A204.1 (cell line): Measurements from ENCODE around the gene SETDB2.
A peak's percentile ranks its signal among the peaks of the same experiment; 100 is the strongest.

Experiments used
- FAIRE-seq: peaks from 2 replicates; lab custom pipeline; 2012; peaks lifted over from hg19 to GRCh38; lab: Jason Lieb, UNC

Gene SETDB2, protein sequence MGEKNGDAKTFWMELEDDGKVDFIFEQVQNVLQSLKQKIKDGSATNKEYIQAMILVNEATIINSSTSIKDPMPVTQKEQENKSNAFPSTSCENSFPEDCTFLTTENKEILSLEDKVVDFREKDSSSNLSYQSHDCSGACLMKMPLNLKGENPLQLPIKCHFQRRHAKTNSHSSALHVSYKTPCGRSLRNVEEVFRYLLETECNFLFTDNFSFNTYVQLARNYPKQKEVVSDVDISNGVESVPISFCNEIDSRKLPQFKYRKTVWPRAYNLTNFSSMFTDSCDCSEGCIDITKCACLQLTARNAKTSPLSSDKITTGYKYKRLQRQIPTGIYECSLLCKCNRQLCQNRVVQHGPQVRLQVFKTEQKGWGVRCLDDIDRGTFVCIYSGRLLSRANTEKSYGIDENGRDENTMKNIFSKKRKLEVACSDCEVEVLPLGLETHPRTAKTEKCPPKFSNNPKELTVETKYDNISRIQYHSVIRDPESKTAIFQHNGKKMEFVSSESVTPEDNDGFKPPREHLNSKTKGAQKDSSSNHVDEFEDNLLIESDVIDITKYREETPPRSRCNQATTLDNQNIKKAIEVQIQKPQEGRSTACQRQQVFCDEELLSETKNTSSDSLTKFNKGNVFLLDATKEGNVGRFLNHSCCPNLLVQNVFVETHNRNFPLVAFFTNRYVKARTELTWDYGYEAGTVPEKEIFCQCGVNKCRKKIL

DNA sequence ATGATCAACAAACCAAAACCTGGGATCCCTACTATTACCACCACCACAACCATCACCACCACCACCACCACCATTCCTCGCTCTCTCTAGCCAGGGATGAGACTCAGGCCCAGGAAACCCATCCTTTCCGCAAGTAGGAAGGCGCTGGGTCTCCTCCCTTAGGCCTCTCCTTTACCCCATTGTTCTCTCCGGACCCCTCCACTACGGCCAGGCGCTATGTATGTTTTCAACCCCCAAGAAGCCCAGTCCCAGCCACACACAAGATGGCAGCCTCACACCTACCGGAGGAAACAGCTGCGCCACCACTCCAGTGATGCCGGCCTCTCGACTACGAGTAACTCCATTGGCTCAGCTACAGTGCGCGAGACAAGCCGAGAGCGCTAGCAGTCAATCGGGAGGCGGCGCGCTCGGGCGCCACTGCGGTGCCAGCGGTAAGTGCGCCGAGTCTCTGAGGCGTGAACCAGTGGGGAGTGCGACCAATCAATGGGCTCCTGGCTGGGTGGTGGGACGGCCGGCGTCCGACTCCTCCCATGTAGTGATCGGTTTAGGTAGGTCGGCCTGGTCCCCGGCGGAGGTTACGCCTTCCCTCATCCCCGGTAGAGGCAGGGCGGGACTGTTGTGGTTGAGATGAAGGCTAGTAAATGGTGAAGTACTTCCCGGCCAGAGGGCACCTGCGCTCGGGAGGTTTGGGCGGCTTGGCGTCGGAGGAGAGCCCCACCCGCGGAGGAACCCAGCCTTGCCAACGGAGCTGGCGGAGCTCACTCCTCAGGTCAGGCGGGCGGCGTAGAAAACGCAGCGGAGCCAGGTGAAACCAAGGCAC, at the start of gene SETDB2, which contains the start of gene CAB39L:
SETDB2 (plus strand) TSS at position 571 of the 820 bp plus-strand sequence. CDS start 7,620 bp downstream, outside the sequence.
CAB39L (minus strand) TSS at position 361 of the 820 bp plus-strand sequence. CDS start 61,154 bp downstream, outside the sequence.
- FAIRE-seq, result peak; percentile 99

DNA sequence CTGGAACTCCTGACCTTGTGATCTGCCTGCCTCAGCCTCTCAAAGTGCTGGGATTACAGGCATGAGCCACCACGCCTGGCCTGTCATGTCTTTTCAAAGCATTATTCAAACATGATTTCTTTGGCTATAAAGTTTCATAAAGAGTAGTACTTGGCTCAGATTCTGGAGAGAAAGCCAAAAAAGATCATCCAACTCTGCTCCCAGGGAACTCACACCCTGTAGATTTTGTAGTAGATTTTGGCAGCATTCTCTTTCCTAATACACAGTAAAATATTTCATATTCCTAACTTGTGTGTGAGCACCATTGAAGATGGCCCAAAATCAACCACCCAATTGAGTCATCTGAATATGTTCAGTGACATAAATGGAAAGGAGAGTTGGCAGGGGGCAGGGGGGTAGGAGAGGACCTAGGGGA, 48.6 kb upstream of the SETDB2 start:
- FAIRE-seq, result peak; percentile 98

DNA sequence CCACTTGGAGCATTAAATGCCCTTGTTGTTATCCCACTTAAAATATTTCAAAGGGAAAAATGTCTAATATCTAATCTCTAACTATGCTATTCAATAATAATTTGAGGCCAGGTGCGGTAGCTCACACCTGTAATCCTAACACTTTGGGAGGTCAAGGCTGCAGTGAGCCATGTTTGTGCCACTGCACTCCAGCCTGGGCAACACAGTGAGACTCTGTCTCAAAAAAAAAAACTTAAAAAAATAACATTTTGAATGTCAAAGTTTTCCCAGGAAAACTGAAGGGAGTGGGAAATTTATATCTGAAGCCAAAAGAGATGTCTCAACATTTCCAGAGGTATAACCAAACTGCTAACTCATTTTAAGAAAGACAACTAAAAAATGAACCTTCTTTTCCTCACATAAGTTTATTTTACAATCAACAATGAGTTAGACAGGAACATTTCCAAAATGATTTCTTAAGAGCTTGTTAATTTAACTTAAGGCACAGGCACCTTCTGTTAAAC, 48.1 kb upstream of the SETDB2 start:
- FAIRE-seq, result peak; percentile 63

DNA sequence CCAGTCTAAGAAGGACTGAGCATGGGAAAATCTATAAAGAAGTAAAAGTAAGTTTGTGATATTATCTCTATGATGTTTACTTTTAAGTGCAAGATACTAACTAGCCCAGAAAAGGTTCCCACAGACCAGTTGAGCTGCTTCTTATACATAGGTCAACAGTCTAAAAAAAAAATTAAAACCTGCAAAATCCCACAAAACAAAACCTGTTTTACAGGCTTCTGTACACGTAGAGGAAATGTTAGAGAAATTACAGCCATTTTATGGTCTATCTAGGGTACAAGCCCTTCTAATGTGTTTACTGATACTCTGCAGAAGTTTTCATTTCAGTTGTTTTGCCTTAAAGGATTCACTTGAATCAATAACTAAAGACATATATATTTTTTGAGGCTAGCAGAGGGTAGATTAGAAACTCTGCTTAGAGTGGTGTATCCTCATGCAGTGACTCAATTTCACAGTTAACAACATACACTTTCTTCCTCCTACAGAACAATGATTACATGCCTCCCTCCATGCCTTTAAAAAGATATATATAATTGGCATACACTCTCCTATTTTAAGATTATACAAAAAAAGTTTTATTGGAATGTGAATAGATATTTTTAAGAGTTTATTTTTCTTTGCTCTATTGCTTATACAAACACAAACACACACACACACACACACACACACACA, 44.1 kb upstream of the SETDB2 start:
- FAIRE-seq, result peak; percentile 71

DNA sequence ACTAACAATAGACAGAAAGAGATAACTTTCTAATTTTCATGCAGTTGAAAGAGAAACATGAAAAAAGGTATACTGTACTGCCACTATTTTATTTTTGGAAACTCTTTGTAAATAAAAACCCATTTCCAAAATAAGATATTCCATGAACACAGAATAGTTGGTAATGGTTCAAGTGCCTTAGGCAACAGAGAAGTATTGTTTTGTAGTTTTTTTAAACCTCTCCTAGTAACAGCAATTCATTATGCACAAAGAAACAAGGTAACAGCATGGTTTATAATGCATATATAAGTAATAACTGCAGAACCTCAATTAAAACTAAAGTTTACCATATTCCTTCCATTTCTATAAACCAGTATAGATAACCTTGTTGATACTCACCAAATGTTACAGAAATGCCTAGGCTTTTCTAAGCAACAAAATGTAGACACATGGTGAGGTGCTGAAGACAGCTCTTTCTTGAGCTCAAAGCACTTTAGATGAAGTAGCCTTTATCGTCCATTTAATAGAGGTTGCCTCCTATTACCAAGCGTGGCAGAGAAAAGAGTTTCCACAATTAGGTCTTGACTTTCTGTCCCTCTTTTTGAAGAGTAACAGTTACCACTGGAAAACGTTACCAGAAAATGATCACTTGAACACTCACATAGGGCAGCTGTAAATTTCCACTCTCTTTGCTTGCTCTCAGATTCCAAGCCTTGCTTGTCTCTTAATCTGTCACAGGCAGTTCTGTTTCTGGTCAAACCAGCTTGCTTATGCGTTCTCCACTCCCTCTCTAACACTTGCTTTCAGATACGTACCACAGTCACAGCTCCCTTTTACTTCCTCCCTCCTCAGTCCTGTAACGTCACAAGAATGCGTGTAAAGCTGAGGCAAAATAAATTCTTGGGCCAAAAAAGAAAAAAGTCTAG, 43.1 kb upstream of the SETDB2 start:
- FAIRE-seq, result peak; percentile 98

DNA sequence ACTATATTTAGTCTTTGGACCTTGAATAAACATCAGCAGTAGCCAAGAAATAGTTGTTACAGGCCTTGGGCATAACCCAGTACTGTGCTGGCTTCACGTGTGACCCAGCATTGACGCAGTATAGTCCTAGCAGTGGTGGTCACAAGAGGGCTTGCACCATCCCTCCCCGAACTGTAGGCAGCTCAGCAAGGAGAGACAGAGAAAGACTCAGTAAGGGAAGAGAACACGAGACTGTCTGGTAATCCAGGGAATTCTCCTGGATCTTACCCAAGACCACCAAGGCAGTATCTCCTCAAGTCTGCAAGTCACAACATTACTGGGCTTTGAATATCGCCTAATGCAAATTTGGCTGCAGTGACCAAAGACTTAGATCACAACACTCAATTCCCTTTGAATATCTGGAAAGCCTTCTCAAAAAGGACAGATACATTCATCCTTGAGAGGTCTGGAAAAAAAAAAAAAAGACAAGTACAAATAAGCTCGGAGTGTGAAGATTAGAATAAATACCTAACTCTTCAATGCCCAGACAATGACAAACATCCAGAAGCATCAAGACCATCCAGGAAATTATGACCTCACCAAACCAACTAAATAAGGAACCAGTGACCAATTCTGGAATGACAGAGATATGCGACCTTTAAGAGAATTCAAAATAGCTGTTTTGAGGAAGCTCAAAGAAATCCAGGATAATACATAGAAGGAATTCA, 39.9 kb upstream of the SETDB2 start:
- no peak for FAIRE-seq

DNA sequence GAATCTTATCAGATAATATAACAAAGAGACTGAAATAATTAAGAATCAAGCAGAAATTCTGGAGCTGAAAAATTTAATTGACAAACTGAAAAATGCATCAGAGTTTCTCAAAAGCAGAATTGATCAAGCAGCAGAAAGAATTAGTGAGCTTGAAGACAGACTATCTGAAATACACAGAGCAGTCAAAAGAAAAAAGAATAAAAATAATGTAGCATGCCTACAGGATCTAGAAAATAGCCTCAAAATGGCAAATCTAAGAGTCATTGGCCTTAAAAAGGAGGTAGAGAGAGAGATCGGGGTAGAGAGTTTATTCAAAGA, 39.4 kb upstream of the SETDB2 start:
- no peak for FAIRE-seq

DNA sequence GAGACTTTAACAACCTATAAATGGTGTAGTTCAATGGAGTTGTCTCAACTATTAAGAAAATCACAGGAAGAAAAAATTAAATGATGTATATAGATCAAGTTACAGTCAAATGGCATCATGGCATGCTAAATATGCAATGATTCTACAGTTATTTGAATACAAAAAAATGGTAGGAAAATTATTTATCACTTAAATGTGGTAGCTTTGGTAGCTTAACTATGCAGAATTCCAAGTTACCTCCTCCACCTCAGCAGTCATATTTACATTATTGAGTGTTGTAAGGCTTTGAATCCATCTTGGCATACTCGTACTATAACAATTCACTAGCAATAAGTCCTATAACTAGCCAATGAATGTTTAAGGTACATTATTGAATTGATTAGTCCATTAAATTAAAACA, 37.0 kb upstream of the SETDB2 start:
- FAIRE-seq, result no peak

DNA sequence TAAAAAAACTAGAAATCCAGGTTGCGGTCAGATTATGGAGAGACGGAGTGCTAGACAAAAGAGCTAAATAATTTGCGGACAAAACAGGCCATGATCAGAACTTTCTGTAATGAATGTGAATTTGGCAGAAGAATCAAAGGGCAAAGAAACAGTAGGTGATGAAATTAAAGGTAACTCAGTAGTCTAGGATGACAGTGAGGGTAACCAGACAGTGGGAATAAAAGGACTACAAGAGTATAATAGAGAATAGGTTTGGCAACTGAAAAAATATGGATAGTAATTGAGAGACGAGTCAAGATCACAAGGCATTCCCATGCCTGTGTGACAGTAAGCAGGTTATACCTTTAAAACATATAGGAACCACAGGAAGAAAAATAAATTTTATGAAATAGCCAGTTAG, 36.1 kb upstream of the SETDB2 start:
- FAIRE-seq, result no peak

DNA sequence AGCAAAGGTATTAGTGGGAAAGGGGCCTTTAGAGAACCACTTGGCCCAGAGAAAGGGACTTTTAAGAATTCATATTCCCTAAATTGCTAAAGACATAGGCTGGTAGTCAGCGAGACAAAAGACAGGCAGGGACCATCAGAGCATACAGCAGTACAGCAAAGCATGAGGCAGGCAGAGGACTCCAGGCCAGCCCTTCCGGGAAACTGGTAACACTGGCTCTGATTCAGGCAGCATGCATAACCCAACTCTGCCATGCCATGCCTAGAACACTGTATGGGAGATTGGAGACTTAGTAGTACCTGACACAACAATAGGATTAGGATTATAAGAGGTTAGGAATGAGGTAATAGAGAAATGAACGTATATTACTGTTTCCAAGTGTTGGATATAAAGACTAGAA, 35.1 kb upstream of the SETDB2 start:
- no peak for FAIRE-seq

DNA sequence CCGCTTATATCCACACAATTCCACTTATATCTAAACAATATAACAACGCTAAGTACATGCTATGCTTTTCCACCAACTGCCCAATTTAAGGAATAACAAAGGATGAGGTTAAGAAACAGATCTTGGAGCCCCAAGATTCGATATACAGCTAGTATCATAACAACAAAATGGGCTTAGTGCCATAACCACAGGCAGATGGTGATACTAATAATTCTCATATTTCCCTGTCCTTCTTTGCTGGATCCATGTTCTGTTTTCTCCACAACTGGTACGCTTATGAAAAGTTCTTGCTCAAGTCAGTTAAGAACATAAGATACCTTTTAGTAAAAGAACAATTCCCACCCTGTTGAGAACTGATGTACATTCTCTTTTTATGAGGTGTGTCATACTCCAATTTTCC, 34.1 kb upstream of the SETDB2 start:
- no peak for FAIRE-seq

DNA sequence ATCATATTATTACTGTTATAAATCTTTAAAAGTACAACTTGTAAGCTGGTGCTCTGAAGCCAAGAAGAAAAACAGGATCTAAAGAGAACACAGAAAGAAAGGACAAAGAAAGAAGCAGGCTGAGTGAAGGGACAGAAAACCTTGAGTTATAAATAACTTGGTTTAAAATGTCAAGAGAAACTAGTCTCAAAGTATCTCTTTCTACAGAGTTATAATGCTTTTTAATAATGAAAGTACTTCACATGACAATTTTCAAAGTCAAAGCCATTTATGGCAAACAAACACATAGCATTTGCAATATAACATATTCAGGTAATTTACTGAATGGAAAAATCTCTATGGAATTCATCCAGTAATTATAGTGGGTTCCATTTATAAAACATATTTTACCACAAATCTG, 33.6 kb upstream of the SETDB2 start:
- peak; percentile 87 for FAIRE-seq

DNA sequence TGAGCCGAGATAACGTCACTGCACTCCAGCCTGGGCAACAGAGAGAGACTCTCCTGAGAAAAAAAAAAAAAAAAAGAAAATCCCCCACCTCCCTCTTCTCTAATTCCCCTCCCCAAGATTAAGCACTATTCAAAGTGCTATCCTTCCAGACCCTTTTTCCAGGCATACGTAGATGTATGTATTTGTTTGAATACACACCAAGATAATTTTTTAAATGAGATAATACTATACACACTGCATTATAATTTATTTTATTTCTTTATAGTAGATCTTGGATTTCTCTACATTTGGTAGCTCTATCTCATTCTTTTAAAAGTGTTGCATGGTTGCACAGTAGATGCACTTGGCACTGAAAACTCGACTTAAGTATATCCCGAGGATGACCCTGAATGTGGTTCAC, 32.7 kb upstream of the SETDB2 start:
- no peak for FAIRE-seq

DNA sequence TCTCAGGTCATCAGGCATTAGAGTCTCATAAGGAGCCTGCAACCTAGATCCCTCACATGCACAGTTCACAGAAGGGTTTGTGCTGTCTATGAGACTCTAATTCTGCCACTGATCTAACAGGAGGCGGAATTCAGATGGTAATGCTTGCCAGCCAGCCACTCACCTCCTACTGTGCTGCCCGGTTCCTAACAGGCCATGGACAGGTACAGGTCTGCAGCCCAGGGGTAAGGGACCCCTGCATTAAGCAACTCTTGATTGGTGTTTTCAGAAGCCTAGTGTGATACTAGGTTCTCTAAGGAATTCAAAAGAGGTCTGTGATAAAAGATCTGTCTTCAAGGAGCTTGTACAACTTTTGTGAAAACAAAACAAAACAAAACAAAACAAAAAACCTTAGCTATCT, 31.3 kb upstream of the SETDB2 start:
- FAIRE-seq, result no peak

DNA sequence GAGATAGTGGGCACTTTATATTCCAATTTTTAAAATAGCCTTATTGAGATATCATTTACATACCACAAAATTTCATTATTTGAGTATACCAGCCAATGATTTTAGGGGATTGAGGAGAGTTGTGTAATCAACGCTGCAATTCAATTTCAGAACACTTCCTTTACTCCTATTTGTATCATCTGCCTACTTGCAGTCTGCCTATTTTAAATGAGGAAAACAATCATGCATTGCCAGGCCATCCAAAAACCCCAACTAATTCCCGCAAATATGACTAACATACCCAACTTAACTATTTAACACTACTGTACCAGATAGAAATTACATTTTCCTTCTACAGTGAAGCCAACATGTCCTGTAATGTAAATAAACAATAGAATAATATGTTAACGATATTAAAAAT, 26.9 kb upstream of the SETDB2 start:
- no peak for FAIRE-seq

DNA sequence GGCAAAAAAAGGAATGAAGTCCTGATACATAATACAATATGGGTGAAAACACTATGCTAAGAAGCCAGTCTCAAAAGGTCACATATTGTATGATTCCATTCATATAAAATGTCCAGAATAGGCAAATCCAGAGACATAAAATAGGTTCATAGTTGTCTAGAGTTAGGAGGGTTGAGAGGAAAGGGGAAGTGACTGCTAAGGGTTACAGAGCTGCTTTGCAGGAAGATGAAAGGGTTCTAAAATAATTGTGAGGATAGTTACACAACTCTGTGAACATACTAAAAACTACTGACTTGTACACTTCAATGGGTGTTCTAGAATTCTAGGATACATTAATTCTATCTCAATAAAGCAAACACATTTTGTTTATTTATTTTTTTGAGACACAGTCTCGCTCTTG, 25.9 kb upstream of the SETDB2 start:
- no peak for FAIRE-seq

DNA sequence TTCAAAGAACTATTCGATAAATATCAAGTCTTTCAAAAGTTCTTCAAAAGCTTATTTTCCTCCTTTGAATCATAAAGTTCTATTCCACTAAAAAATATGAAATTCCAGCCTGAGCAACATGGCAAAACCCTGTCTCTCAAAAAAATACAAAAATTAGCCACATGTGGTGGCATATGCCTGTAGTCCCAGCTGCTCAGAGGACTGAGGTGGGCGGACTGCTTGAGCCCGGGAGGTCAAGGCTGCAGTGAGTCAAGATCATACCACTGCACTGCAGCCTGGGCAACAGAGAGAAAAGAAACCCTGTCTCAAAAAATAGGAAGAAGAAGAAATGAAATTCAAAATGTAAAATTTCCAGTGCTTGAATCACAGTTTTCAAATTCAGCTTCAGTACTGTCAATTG, 24.8 kb upstream of the SETDB2 start:
- no peak for FAIRE-seq

DNA sequence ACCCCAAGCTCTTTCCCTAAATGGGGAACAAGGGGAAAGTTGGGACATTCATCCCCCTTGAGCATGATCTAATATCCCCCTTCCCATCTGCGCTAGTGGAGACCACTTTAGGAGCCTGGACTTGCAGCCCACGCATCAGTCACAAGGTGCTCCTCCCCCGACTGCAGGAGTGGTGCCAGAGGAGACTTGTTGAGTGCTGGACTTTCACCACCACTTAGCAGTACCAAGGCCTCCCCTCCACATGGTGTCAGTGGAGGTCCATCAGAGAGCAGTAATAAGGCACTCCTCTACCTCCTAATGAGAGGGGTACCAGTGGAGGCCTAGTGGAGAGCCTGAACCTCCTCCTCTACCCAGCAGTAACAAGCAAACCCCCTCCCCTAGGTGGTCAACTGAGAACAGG, 22.7 kb upstream of the SETDB2 start:
- no peak for FAIRE-seq

DNA sequence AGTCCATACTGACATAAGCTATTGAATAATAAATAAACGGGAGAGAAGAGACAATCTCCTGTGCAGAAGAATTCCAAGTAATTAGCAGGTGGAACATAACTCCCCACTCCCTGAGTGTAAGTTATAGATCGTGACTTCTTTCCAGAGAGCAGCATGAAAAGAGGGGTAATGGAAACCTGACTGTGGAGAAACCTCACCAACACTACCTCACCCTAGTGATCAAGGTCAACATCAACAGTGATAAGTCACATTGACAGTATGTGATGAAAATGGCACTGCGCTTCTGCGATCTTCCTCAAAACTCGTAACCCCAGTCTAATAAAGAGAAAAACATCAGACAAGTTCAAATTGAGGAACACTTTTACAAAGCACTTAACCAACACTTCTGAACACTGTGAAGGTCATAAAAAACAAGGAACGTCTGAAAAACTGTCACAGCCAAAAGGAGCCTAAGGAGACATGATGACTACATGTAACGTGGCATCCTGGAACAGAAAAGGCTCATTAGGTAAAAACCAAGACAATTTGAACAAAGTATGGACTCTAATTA, 20.0 kb upstream of the SETDB2 start:
- no peak for FAIRE-seq
